ENCODE data around the gene SIGLEC5.

DNA sequence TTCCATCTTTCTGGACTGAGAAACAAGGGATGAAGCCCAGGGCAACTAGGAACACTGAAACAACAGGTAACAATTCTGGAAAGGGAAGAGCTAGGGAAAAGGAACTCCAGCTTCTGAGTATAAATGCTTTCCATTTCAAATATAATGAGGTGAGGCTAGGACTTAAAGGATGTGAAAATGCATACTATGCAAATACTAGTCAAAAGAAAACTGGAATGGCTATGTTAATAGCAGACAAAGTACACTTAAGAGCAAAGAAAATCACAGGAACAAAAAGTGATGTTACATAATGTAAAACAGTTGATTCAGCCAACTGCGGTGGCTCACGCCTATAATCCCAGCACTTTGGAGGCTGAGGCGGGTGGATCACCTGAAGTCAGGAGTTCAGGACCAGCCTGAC lies 10.2 kb upstream of the SIGLEC5 start:
- TF ChIP-seq, protein P1, sequence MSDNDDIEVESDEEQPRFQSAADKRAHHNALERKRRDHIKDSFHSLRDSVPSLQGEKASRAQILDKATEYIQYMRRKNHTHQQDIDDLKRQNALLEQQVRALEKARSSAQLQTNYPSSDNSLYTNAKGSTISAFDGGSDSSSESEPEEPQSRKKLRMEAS (IDR thresholded peaks at IDR 0.05; ENCODE audit: insufficient read depth, insufficient read length) = no peak
- TF ChIP-seq POLR2A (IDR thresholded peaks at IDR 0.05; ENCODE audit: low read depth, low read length) (no peak), EZH2 (IDR thresholded peaks at IDR 0.05; ENCODE audit: borderline replicate concordance, low read depth, low read length, severe bottlenecking) (no peak), MYC (IDR thresholded peaks at IDR 0.05; ENCODE audit: low read depth, low read length) (no peak), POLR2AphosphoS5 (IDR thresholded peaks at IDR 0.05; ENCODE audit: insufficient read depth, low read depth, low read length) (no peak)
- TF ChIP-seq, protein P2, sequence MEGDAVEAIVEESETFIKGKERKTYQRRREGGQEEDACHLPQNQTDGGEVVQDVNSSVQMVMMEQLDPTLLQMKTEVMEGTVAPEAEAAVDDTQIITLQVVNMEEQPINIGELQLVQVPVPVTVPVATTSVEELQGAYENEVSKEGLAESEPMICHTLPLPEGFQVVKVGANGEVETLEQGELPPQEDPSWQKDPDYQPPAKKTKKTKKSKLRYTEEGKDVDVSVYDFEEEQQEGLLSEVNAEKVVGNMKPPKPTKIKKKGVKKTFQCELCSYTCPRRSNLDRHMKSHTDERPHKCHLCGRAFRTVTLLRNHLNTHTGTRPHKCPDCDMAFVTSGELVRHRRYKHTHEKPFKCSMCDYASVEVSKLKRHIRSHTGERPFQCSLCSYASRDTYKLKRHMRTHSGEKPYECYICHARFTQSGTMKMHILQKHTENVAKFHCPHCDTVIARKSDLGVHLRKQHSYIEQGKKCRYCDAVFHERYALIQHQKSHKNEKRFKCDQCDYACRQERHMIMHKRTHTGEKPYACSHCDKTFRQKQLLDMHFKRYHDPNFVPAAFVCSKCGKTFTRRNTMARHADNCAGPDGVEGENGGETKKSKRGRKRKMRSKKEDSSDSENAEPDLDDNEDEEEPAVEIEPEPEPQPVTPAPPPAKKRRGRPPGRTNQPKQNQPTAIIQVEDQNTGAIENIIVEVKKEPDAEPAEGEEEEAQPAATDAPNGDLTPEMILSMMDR (IDR thresholded peaks at IDR 0.05; ENCODE audit: extremely low read depth in 1 of 2, insufficient read depth in 1 of 2, low read depth in 1 of 2, low read length in 2 of 2) = no peak
